RPMI8226 (cell line): ENCODE measurements around the gene BCO2.
"Not testable (repeated sequence)": the region's sequence is repeated elsewhere in the genome, so short reads cannot be mapped to it uniquely, and the experiment has no call there.

Experiments used
- DNase-seq: peaks from one replicate; pipeline ENCODE4 v3.0.0-alpha.2; 2015

Gene BCO2

GRCh38 chr11:112174789-112175598 is at the start of gene BCO2:
BCO2 (plus strand) TSS chr11:112175512; CDS start chr11:112175602, 90 bp downstream.
- DNase-seq, result peak; percentile 83

GRCh38 chr11:112127056-112127455 is 48.3 kb upstream of the BCO2 start:
- DNase-seq, result no peak

- DNase-seq, result peak; percentile 44
Measured at GRCh38 chr11:112128483-112129121, 46.7 kb upstream of the BCO2 start.

- DNase-seq, result no peak
Measured at GRCh38 chr11:112129656-112130055, 45.7 kb upstream of the BCO2 start.

- peak; percentile 73 for DNase-seq
Measured at GRCh38 chr11:112132737-112133136, 42.6 kb upstream of the BCO2 start.

- DNase-seq, result no peak
Measured at GRCh38 chr11:112134473-112134872, 40.8 kb upstream of the BCO2 start.

GRCh38 chr11:112143597-112143996 is 31.7 kb upstream of the BCO2 start:
- no peak for DNase-seq

GRCh38 chr11:112150517-112150916 is 24.8 kb upstream of the BCO2 start:
- no peak for DNase-seq

- no peak for DNase-seq
Measured at GRCh38 chr11:112156153-112156955, 19.0 kb upstream of the BCO2 start.

GRCh38 chr11:112156956-112157766 is 18.2 kb upstream of the BCO2 start:
- no peak for DNase-seq

GRCh38 chr11:112159098-112160065 is 15.9 kb upstream of the BCO2 start:
- DNase-seq, result no peak

GRCh38 chr11:112160091-112160848 is 15.0 kb upstream of the BCO2 start:
- DNase-seq, result no peak

- DNase-seq, result no peak
Measured at GRCh38 chr11:112161012-112161411, 14.3 kb upstream of the BCO2 start.

- not testable (repeated sequence) for DNase-seq
Measured at GRCh38 chr11:112162200-112162599, 13.1 kb upstream of the BCO2 start.

GRCh38 chr11:112162761-112163546 is 12.4 kb upstream of the BCO2 start:
- no peak for DNase-seq

- DNase-seq, result peak; percentile 23
Measured at GRCh38 chr11:112163875-112164685, 11.2 kb upstream of the BCO2 start, which contains the start of gene IL18. IL18 (minus strand) TSS chr11:112164094; CDS start chr11:112155053, 9,041 bp downstream.

- DNase-seq, result no peak
Measured at GRCh38 chr11:112165049-112165448, 10.3 kb upstream of the BCO2 start.

GRCh38 chr11:112166562-112166961 is 8.8 kb upstream of the BCO2 start:
- no peak for DNase-seq

GRCh38 chr11:112167145-112167544 is 8.2 kb upstream of the BCO2 start, which contains the start of gene TEX12:
TEX12 (plus strand) TSS chr11:112167372; CDS start chr11:112169269, 1,897 bp downstream.
- DNase-seq, result no peak
